Inferior parietal cortex (tissue), 1 donor: ENCODE measurements around the gene HSD17B3.
"Not testable (repeated sequence)": the region's sequence is repeated elsewhere in the genome, so short reads cannot be mapped to it uniquely, and the experiment has no call there.

Source experiments
- DNase-seq: peaks from one replicate; pipeline ENCODE4 v3.0.0-alpha.2; 2016; ENCODE audit errors: extremely low spot score

Gene HSD17B3

GRCh38 chr9:96302021-96302420 is at the start of gene HSD17B3:
HSD17B3 (minus strand) TSS chr9:96302176; CDS start chr9:96302104, 72 bp downstream.
- DNase-seq, result no peak

GRCh38 chr9:96350866-96351265 is 48.9 kb upstream of the HSD17B3 start:
- peak; percentile 77 for DNase-seq

DNA sequence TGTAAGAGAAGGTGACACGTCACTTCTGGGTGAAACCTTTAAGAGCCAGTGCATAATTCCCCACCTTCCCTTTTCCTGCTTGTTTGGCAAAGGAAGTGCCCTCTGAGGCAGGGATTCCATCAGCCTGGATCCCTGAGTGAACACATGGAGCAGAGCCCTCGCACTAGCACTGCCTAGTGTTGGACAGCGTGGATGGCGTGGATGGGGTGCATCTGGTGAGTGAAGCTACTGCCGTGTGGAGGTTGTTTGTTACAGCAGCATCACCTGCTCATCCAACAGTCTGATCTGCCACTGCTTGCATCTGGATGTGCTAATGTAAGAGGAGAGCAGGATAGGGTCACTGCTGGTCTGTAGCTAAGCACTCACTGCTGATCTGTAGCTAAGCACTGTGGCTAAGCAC is 46.3 kb upstream of the HSD17B3 start:
- no peak for DNase-seq

DNA sequence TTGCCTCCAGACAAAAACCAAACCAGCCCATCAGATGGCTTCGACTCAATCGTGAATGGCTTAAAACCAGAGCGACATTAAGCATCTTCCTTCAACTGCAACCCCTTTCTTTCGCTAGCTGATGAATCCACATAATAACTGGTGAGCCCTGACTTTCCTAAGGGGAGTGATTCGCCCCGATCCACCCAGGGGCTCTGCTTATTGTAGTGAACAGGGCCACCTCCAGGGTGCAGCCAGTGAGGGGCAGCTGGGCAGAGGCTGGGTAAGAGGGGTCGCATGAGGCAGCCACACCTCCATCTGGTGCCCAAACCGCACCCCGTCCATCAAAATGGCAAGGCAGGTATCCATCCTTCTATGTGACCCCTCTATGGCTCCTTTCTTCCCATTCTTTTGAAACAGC is 43.6 kb upstream of the HSD17B3 start:
- no peak for DNase-seq

- DNase-seq, result peak; percentile 54
Measured at GRCh38 chr9:96344458-96345180, 42.6 kb upstream of the HSD17B3 start.

GRCh38 chr9:96343515-96344360 is 41.8 kb upstream of the HSD17B3 start:
- DNase-seq, result peak; percentile 21

DNA sequence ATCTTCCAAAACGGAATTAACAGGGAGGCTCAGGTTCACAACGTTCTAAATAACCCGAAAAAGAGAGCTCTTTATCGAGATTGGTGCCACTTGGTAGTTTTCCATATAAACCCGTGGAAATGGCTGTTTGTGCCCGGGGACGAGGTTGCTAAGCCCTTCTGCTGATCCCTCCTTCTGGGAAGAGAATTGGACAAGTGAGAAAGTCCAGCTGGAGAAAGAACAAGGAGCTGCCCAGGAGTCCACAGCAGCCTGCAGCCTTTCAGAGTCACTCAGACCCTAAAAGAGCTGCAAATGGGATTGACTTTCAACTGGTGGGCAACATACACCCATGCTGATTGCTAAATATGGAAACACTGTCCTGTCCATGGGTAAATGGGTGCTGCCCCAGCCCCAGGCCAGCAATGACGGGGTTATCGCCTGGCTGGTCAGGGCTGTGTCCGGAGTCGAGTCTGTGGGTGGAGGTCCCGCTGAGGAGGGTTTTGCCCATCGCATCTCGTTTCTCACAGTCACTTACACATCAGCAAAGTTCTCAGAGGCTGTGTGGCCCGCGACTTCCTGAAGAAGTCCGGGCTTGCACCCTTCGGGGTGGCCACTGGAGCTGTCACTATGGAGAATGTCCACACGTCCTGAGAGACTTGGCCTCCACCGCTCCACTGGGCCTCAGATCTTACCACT is 40.7 kb upstream of the HSD17B3 start:
- DNase-seq, result no peak

- DNase-seq, result no peak
Measured at GRCh38 chr9:96340707-96341106, 38.7 kb upstream of the HSD17B3 start.

DNA sequence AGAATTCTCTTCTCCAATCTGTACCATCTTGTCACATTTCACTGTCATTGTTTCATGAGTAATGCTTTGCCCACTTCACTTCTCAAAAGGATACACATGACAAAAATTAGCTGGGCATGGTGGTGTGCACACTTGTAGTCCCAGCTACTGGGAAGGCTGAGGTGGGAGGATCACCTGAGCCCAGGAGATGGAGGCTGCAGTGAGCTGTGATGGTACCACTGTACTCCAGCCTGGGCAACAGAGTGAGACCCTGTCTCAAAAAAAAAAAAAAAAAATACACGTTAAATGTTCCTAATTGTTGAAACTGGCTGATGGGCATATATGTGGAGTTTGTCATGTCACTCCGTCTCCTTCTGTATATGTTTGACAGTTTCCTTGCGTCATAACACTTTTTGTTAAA is 36.3 kb upstream of the HSD17B3 start:
- DNase-seq, result no peak

DNA sequence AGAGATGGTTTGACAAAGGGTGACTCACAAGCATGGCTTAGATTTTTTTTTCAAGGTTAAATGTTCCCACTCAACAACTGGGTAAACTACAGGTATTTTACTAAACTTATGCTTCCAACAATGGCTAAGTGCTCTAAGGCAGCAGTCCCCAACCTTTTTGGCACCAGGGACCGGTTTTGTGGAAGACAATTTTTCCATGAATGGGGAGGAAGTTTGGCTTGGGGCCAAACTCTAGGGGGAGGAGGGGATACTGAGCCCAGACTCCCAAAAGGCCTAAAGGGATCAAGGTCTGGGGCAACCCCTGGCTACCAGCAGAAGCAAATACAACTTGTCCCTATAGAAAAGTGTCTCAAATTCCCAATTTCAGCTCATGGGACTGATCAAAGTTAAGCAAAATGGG is 32.0 kb upstream of the HSD17B3 start:
- no peak for DNase-seq

DNA sequence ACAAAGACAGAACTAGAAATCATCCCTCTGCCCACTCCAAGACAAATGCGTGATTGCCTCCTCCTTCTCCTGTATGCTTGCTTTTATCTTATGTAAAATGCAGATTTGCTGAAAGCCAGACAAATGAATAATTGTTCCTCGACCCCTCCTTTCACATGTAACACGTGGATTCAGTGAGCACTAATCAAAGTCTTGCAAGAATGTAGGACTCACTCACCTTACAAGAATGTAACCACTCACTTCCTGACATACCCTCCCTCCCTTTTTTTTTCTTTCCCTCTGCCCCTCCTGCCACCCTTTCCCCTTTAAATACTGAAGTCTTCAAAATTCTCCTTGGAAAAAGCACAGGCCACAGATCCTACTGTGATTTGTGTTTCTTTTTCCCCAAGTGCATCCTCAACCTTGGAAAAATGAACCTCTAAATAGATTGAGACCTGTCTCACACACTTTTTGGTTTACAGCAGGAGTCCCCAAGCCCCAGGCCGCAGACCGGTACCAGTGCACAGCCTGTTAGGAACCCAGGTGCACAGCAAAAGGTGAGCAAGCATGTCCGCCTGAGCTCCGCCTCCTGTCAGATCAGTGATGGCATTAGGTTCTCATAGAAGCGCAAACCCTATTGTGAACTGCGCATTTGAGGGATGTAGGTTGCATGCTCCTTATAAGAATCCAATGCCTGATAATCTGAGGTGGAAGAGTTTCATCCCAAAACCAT is 29.4 kb upstream of the HSD17B3 start:
- DNase-seq, result no peak

DNA sequence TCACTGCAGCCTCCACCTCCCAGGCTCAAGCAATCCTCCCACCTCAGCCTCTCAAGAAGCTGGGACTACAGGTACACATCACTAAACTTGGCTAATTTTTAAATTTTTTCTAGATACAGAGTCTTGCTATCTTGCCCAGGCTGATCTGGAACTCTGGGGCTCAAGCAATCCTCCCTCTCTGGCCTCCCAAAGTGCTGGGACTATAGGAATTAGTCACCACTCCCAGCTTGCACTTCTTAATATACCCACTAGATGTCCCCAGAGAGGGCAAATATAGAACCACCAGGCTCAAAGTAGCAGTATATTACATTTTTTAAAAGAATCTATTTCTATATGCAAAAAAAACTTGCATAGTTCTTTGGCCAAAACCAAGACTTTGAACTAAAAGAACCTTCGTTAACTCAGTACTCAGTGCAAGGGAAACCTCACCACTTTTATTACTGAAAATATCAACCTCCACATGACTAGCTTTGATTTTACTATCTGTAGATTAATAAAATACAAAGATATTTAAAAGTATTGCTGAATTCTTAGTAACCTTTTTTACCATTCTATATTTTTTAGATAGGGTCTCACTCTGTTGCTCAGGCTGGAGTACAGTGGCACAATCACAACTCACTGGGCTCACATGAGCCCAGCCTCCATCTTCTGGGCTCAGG is 25.8 kb upstream of the HSD17B3 start:
- DNase-seq, result peak; percentile 84

GRCh38 chr9:96323169-96323568 is 21.2 kb upstream of the HSD17B3 start:
- no peak for DNase-seq

DNA sequence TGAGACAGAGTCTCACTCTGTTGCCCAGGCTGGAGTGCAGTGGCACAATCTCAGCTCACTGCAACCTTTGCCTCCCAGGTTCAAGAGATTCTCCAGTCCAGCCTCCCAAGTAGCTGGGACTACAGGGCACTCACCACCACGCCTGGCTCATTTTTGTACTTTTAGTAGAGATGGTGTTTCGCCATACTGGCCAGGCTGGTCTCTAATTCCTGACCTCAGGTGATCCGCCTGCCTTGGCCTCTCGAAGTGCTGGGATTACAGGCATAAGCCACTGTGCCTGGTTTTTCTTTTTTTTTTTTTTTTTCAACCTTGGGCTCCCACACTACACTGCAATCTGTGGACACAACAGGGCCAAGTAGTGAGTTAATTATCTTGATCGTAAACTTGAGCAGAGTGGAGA is 20.8 kb upstream of the HSD17B3 start:
- not testable (repeated sequence) for DNase-seq

- not testable (repeated sequence) for DNase-seq
Measured at GRCh38 chr9:96322210-96322609, 20.2 kb upstream of the HSD17B3 start.

GRCh38 chr9:96321515-96321914 is 19.5 kb upstream of the HSD17B3 start:
- no peak for DNase-seq

DNA sequence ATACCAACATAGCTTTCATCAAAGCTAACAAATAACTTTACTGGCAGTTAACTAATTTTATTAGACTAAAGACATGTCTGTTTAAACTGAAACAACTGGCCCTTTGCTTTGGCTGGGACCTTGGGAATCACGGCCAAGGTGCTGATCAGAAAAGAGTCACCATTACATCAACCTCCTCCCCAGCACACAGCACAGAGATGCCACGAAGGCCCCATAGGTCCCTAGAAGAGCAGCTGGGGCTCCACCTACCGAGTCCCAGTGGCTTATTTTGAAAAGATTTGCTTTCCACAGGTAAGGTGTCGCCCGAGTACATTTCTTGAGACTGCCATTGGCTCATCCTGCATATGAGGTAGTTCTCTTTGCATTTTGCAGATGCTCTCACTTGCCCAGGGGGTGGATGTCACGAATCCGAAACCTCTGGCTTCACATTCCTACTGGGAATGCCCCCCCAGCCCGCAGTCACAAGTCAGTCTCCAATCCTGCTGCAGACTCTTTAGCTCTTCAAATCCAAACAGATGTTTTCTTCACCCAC is 18.8 kb upstream of the HSD17B3 start:
- DNase-seq, result no peak

- DNase-seq, result no peak
Measured at GRCh38 chr9:96318921-96319565, 17.1 kb upstream of the HSD17B3 start.

GRCh38 chr9:96317335-96317980 is 15.5 kb upstream of the HSD17B3 start:
- peak; percentile 84 for DNase-seq

GRCh38 chr9:96309850-96310249 is 7.9 kb upstream of the HSD17B3 start:
- no peak for DNase-seq
